HepG2 (cell line): ENCODE measurements around the gene MRPL20. TPM values are rescaled to one million over a fixed set of nuclear protein-coding genes. Genes with fewer than 3 reads are reported as not detected.
A peak's percentile ranks its signal among the peaks of the same experiment; 100 is the strongest.

ENCODE experiments used
- ASH2L ChIP-seq: fragments of 300-600, 200-600 bp; sonication (generic); IDR thresholded peaks from 2 replicates; pipeline ENCODE4 v1.7.0; 2017; ENCODE audit warnings: low read depth, mild to moderate bottlenecking, moderate library complexity, mixed read lengths, low read length; ENCODE audit not compliant: insufficient read length
- DNMT3B ChIP-seq: conservative IDR thresholded peaks from 2 replicates; pipeline ENCODE4 v1.6.1; 2016; ENCODE audit warnings: missing biosample characterization, control low read depth
- GATA4 ChIP-seq: sonication (generic); IDR thresholded peaks from 2 replicates; pipeline ENCODE4 v1.6.1; 2016; ENCODE audit warnings: antibody characterized with exemption, low read depth, borderline replicate concordance
- HHEX ChIP-seq: IDR thresholded peaks from 2 replicates; pipeline ENCODE4 v1.6.1; 2016; ENCODE audit warnings: control low read depth
- IKZF1 ChIP-seq: fragments of 450-650 bp; IDR thresholded peaks from 2 replicates; pipeline ENCODE4 v1.7.1; 2016
- MAF1 ChIP-seq: sonication (generic); formaldehyde crosslinking; IDR thresholded peaks from 2 replicates; pipeline ENCODE4 v1.5.0; 2020; ENCODE audit warnings: missing genetic modification reagents, borderline replicate concordance
- NFYC ChIP-seq: IDR thresholded peaks from 2 replicates; pipeline ENCODE4 v1.6.1; 2016; ENCODE audit warnings: missing genetic modification reagents, missing compliant biosample characterization
- PHB2 ChIP-seq: fragments of 450-650 bp; IDR thresholded peaks from 2 replicates; pipeline ENCODE4 v1.6.1; 2018; ENCODE audit not compliant: partially characterized antibody
- POLR2AphosphoS5 ChIP-seq: IDR thresholded peaks from 2 replicates; pipeline ENCODE4 v1.6.1; 2012; ENCODE audit warnings: low read depth, low read length
- RELA ChIP-seq: sonication (generic); formaldehyde crosslinking; IDR thresholded peaks from 2 replicates; pipeline ENCODE4 v1.4.0; 2020; ENCODE audit warnings: missing genetic modification reagents
- RXRB ChIP-seq: IDR thresholded peaks from 2 replicates; pipeline ENCODE4 v1.6.1; 2016; ENCODE audit warnings: borderline replicate concordance, missing genetic modification reagents, missing compliant biosample characterization
- SRSF1 ChIP-seq: fragments of 200-400 bp; formaldehyde crosslinking; optimal IDR thresholded peaks from 2 replicates; pipeline ENCODE3; 2017; ENCODE audit warnings: mild to moderate bottlenecking, low read depth, low read length, moderate library complexity
- SSRP1 ChIP-seq: IDR thresholded peaks from 2 replicates; pipeline ENCODE4 v1.6.1; 2016; ENCODE audit warnings: control low read depth
- TSC22D2 ChIP-seq: sonication (generic); formaldehyde crosslinking; IDR thresholded peaks from 2 replicates; pipeline ENCODE4 v1.5.1; 2020; ENCODE audit warnings: missing genetic modification reagents, mild to moderate bottlenecking, borderline replicate concordance
- ZBTB20 ChIP-seq: sonication (generic); formaldehyde crosslinking; IDR thresholded peaks from 2 replicates; pipeline ENCODE4 v1.8.1; 2023; ENCODE audit warnings: missing genetic modification reagents, low read depth, mild to moderate bottlenecking, borderline replicate concordance
- ZFYVE20 ChIP-seq: sonication (generic); formaldehyde crosslinking; IDR thresholded peaks from 2 replicates; pipeline ENCODE4 v1.8.0; 2023; ENCODE audit warnings: low read depth, mild to moderate bottlenecking, moderate library complexity, missing genetic modification reagents, borderline replicate concordance
- ZNF550 ChIP-seq: sonication (generic); formaldehyde crosslinking; IDR thresholded peaks from 2 replicates; pipeline ENCODE4 v1.4.0; 2020; ENCODE audit warnings: mild to moderate bottlenecking, missing genetic modification reagents, borderline replicate concordance
- ZNF788 ChIP-seq: sonication (generic); formaldehyde crosslinking; IDR thresholded peaks from 2 replicates; pipeline ENCODE4 v1.5.0; 2020; ENCODE audit warnings: mild to moderate bottlenecking, missing genetic modification reagents, borderline replicate concordance
- ZNF879 ChIP-seq: sonication (generic); formaldehyde crosslinking; IDR thresholded peaks from 2 replicates; pipeline ENCODE4 v1.8.1; 2023; ENCODE audit warnings: missing genetic modification reagents
- polyA plus RNA-seq, 8 experiments: library from polyadenylated mRNA; depleted of rRNA in 3 of 8; stranded (reverse) in 7 of 8; unstranded in 1 of 8; fragments of >200 nt; fragmentation: Illumina TruSeq in 4 of 8; extraction: Trizol in 4 of 8; gene quantifications; 2 replicates each; pipeline versions ENCODE4 v1.2.1 to v1.2.3, GENCODE V29; 2011 to 2016; ENCODE audit warnings: low read depth in 4 of 8, missing spikeins in 1 of 8, mixed read lengths in 1 of 8; ENCODE audit not compliant: insufficient read depth in 1 of 8
- total RNA-seq, 5 experiments: library from RNA; depleted of rRNA; stranded (reverse); fragments of >200 nt; fragmentation: Illumina TruSeq; extraction: Trizol; gene quantifications; 2 replicates each; pipeline ENCODE4 v1.2.3, GENCODE V29; 2016; ENCODE audit warnings: low read depth in 1 of 5
- TF ChIP-seq, protein P1 (sequence below): sonication (generic); formaldehyde crosslinking; IDR thresholded peaks from 2 replicates; pipeline ENCODE4 v1.4.0; 2020; ENCODE audit warnings: mild to moderate bottlenecking, low read depth, missing genetic modification reagents
- TF ChIP-seq, protein P2 (sequence below): sonication (generic); formaldehyde crosslinking; IDR thresholded peaks from 2 replicates; pipeline ENCODE4 v1.4.0; 2020; ENCODE audit warnings: missing genetic modification reagents
- TF ChIP-seq, protein P3 (sequence below): sonication (generic); formaldehyde crosslinking; IDR thresholded peaks from 2 replicates; pipeline ENCODE4 v1.4.0; 2020; ENCODE audit warnings: missing genetic modification reagents

Gene MRPL20
- total and polyA plus RNA-seq, 2 of the 13 experiments (the other 11 are each of a cell fraction or from before 2014, with no cell fraction given), result 59.2 to 127 TPM

DNA sequence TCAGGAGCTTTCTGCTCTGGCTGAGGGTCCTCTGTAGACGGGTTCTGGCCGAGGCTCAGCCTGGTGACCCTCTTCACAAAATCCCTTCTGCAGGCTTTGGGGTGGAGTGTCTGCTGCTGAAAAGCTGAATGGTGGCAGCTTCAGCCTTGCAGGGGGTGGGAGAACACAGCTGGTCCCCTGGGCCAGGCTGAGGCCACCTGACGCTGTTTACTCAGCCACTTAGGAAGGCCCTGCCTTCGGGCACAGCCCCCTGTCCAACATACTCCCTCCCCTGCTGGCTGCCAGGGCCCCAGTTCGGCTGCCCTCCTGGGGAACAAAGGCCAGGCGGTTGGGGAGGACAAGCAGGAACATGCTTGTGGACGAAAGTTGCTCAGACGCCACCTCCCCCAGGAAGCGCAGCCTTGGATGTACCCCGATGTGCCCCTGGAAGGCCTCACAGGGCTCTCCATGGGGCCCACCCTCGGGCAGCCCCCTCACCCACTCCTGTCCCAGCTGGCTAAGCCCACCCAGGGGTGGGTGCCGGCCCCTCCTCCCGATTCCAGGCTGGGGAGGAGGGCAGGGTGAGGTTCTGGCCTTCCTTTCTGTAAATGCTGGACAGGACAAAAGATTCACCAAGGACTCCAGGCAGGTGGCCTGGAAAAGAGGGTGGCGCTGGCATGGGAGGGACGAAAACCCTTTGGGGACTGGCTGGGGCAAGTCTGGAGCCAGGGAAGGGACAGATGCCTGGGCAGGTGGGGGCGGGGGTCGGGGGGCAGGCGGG is 14.2 kb upstream of the MRPL20 start, which contains the start of gene ANKRD65 (continued):
- TF ChIP-seq RELA, result no peak
- TF ChIP-seq ASH2L, result peak; percentile 39
- no peak for TF ChIP-seq NFYC (CRISPR knock-in tag)
- peak; percentile 61; the same call in 1 of the 2 replicates for TF ChIP-seq TSC22D2
- peak; percentile 73; the same call in 1 of the 2 replicates for TF ChIP-seq POLR2AphosphoS5
- no peak for TF ChIP-seq DNMT3B (CRISPR knock-in tag)
- TF ChIP-seq, protein P1, sequence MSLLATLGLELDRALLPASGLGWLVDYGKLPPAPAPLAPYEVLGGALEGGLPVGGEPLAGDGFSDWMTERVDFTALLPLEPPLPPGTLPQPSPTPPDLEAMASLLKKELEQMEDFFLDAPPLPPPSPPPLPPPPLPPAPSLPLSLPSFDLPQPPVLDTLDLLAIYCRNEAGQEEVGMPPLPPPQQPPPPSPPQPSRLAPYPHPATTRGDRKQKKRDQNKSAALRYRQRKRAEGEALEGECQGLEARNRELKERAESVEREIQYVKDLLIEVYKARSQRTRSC (CRISPR knock-in tag), result no peak
- no peak for TF ChIP-seq SSRP1 (CRISPR knock-in tag)
- TF ChIP-seq ZNF550 (CRISPR knock-in tag), result no peak
- no peak for TF ChIP-seq PHB2
- no peak for TF ChIP-seq MAF1 (CRISPR knock-in tag)
- TF ChIP-seq, protein P2, sequence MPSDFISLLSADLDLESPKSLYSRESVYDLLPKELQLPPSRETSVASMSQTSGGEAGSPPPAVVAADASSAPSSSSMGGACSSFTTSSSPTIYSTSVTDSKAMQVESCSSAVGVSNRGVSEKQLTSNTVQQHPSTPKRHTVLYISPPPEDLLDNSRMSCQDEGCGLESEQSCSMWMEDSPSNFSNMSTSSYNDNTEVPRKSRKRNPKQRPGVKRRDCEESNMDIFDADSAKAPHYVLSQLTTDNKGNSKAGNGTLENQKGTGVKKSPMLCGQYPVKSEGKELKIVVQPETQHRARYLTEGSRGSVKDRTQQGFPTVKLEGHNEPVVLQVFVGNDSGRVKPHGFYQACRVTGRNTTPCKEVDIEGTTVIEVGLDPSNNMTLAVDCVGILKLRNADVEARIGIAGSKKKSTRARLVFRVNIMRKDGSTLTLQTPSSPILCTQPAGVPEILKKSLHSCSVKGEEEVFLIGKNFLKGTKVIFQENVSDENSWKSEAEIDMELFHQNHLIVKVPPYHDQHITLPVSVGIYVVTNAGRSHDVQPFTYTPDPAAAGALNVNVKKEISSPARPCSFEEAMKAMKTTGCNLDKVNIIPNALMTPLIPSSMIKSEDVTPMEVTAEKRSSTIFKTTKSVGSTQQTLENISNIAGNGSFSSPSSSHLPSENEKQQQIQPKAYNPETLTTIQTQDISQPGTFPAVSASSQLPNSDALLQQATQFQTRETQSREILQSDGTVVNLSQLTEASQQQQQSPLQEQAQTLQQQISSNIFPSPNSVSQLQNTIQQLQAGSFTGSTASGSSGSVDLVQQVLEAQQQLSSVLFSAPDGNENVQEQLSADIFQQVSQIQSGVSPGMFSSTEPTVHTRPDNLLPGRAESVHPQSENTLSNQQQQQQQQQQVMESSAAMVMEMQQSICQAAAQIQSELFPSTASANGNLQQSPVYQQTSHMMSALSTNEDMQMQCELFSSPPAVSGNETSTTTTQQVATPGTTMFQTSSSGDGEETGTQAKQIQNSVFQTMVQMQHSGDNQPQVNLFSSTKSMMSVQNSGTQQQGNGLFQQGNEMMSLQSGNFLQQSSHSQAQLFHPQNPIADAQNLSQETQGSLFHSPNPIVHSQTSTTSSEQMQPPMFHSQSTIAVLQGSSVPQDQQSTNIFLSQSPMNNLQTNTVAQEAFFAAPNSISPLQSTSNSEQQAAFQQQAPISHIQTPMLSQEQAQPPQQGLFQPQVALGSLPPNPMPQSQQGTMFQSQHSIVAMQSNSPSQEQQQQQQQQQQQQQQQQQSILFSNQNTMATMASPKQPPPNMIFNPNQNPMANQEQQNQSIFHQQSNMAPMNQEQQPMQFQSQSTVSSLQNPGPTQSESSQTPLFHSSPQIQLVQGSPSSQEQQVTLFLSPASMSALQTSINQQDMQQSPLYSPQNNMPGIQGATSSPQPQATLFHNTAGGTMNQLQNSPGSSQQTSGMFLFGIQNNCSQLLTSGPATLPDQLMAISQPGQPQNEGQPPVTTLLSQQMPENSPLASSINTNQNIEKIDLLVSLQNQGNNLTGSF (CRISPR knock-in tag), result no peak
- TF ChIP-seq, protein P3, sequence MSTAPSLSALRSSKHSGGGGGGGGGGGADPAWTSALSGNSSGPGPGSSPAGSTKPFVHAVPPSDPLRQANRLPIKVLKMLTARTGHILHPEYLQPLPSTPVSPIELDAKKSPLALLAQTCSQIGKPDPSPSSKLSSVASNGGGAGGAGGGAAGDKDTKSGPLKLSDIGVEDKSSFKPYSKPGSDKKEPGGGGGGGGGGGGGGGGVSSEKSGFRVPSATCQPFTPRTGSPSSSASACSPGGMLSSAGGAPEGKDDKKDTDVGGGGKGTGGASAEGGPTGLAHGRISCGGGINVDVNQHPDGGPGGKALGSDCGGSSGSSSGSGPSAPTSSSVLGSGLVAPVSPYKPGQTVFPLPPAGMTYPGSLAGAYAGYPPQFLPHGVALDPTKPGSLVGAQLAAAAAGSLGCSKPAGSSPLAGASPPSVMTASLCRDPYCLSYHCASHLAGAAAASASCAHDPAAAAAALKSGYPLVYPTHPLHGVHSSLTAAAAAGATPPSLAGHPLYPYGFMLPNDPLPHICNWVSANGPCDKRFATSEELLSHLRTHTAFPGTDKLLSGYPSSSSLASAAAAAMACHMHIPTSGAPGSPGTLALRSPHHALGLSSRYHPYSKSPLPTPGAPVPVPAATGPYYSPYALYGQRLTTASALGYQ (CRISPR knock-in tag), result no peak
- 0 out of 2 replicates have a peak, but pooled peaks have one; percentile 48 for TF ChIP-seq ZFYVE20 (CRISPR knock-in tag)
- TF ChIP-seq ZBTB20 (CRISPR knock-in tag), result no peak
- TF ChIP-seq GATA4, result peak; percentile 34; the same call in 1 of the 2 replicates
- TF ChIP-seq ZNF788 (CRISPR knock-in tag), result no peak
- peak; percentile 41; the same call in 1 of the 2 replicates for TF ChIP-seq RXRB (CRISPR knock-in tag)
- TF ChIP-seq ZNF879 (CRISPR knock-in tag), result no peak
- TF ChIP-seq HHEX, result no peak
- TF ChIP-seq IKZF1, result no peak
- no peak for TF ChIP-seq SRSF1
